GM12892 (cell line): Measurements from ENCODE around the gene YIPF6.

Experiments
- DNase-seq: peaks from one replicate; pipeline ENCODE4 v3.0.0; 2011; ENCODE audit not compliant: insufficient read length
- FAIRE-seq: peaks from 2 replicates; lab custom pipeline; 2011; peaks lifted over from hg19 to GRCh38; lab: Jason Lieb, UNC
- POLR2A ChIP-seq: IDR thresholded peaks from 2 replicates; pipeline ENCODE4 v1.6.1; 2011; ENCODE audit warnings: low read depth, low read length, control low read depth
- POLR2AphosphoS5 ChIP-seq: IDR thresholded peaks from 2 replicates; pipeline ENCODE4 v1.6.1; 2011; ENCODE audit warnings: low read depth, low read length, control low read depth
- TAF1 ChIP-seq: IDR thresholded peaks from 2 replicates; pipeline ENCODE4 v1.6.1; 2011; ENCODE audit warnings: low read depth, mild to moderate bottlenecking, control low read depth, low read length, borderline replicate concordance

YIPF6 gene

DNA sequence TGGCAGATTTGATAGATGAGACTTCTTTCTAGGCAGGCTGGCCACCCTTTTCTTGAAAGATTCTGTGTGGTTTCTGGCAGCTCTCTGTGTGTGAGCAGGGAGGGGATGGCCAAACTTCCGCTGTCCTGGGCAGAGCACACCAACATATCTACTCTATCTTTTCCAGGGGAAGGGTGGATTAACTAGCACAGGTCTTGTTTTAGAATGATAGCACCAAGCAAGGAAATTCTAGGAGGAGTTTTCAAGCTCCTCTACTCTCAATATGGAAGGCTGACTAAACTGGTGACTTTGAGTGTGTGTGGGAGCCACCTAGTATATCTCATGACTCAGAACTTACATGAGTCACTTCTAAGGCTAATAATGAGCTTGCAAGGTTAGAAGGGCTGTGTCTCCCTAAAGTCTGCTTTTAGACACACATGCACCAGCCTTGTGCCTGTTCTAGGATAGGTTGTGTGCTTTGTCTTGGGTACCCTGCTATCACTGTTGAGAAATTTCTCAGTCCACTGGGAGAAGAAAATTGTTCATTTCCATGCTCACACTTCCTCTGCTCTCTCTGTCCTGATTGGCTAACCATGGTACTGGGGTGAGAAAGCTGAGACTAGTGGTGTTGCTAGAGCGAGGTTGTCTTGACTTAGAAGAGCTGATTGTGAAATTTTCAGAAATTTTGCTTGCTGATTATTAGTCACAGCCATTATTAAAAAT lies 72.9 kb downstream of the YIPF6 start:
- FAIRE-seq (peak; percentile 42), DNase-seq (no peak)
- no peak for TF ChIP-seq POLR2AphosphoS5
- TF ChIP-seq POLR2A, result no peak
- no peak for TF ChIP-seq TAF1

DNA sequence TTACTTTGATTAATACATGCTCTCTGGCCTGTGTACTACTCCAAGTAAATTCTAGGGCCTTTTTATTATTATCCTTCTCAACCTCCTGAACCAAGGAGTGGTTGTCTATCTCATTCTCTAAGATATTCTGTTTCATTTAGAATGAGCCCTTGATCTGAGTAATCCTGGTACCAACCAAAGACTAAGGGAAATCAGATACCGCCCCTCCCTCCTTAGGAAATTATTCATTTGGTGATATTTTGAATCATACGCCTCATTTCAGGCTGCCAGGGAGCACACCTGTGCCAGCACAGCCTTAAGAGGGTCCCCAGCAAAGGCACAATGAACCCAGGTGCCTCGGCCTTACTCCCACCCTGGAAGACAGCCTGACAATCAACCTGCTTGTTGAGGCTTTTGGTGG lies 75.4 kb downstream of the YIPF6 start:
- FAIRE-seq (no peak), DNase-seq (no peak)
- TF ChIP-seq POLR2AphosphoS5, result no peak
- no peak for TF ChIP-seq POLR2A
- no peak for TF ChIP-seq TAF1

DNA sequence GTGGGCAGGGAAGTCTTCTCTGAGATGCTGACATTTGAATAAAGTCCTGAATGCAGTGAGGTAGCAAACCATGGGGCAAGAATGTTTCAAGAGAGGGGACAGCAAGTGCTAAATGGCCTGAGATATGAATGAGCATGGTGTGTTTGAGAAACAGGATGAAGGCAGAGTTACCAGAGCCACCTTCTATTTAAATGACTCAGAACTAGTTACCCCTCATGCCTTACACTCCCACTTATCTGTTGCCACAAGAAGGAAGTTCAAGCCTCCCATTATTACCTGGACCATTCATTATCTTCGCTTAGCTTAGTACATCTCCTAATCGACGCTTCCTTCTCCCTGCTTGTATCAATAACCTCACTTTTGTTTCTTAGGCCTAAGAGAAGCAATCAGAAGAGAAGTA lies 81.0 kb downstream of the YIPF6 start:
- TF ChIP-seq POLR2AphosphoS5 (no peak), TAF1 (no peak), POLR2A (no peak)
- FAIRE-seq, result no peak
- no peak for DNase-seq

DNA sequence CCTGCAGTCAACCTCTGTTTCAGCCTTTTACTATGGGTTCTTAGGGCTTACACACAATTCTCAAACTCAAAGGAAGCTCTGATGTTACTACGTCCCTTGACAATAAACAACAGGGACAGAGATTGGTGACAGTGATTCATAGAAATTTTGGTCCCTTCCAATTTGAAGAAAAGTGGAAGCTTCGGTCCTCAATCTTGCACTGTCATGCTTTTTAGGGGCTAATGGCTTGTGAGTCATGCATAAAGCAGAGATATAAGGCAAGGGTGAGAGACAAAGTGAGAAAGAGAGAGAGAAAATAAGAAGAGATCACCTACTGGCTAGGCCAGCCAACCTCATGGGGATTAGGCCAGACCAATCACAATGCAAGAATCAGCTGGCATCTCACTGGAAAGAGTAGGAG lies 85.4 kb downstream of the YIPF6 start:
- FAIRE-seq, result no peak
- DNase-seq, result no peak

More for the DNA sequence above, 85.4 kb downstream of the YIPF6 start:
- TF ChIP-seq TAF1 (no peak), POLR2A (no peak), POLR2AphosphoS5 (no peak)
